ENCODE results near the gene HMGB1. TPM values are rescaled to one million over a fixed set of nuclear protein-coding genes. Genes with fewer than 3 reads are reported as not detected.

Gene HMGB1
- total and polyA plus RNA-seq, 2 of the 4 experiments (the other 2 are of a cell fraction): 185 to 276 TPM

- TF ChIP-seq MAFK (IDR thresholded peaks at IDR 0.05; ENCODE audit: low read depth, low read length): no peak
- TF ChIP-seq, protein P1, sequence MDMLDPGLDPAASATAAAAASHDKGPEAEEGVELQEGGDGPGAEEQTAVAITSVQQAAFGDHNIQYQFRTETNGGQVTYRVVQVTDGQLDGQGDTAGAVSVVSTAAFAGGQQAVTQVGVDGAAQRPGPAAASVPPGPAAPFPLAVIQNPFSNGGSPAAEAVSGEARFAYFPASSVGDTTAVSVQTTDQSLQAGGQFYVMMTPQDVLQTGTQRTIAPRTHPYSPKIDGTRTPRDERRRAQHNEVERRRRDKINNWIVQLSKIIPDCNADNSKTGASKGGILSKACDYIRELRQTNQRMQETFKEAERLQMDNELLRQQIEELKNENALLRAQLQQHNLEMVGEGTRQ (IDR thresholded peaks at IDR 0.05; ENCODE audit: low read depth, low read length): no peak
Observed at GRCh38 chr13:30481241-30481760, 15.6 kb upstream of the HMGB1 start (continued).

GRCh38 chr13:30480292-30480950 is 14.7 kb upstream of the HMGB1 start:
- ChIA-PET POLR2A (ENCODE audit: unreplicated experiment) (no interaction called here), CTCF (no interaction called here)
- TF ChIP-seq MXI1 (IDR thresholded peaks at IDR 0.05; ENCODE audit: borderline replicate concordance, low read depth, low read length) (no peak), POLR2A (IDR thresholded peaks at IDR 0.05; ENCODE audit: low read depth, low read length) (no peak), RFX5 (IDR thresholded peaks at IDR 0.05; ENCODE audit: low read depth, low read length) (no peak), CEBPB (IDR thresholded peaks at IDR 0.05; ENCODE audit: low read depth, low read length) (no peak), NFE2L2 (IDR thresholded peaks at IDR 0.05; ENCODE audit: low read depth, low read length) (no peak), ELK1 (IDR thresholded peaks at IDR 0.05; ENCODE audit: borderline replicate concordance, low read depth, low read length) (no peak), RAD21 (IDR thresholded peaks at IDR 0.05; ENCODE audit: low read length) (no peak), CTCF (conservative IDR thresholded peaks at IDR 0.05; ENCODE audit: low read depth, low read length) (no peak), CHD1 (IDR thresholded peaks at IDR 0.05; ENCODE audit: low read depth, low read length) (no peak), BHLHE40 (IDR thresholded peaks at IDR 0.05; ENCODE audit: low read depth, low read length) (no peak), SMC3 (IDR thresholded peaks at IDR 0.05; ENCODE audit: low read depth, low read length) (no peak), FOS (IDR thresholded peaks at IDR 0.05; ENCODE audit: low read depth, low read length) (no peak)
- Histone ChIP-seq H3K4me3 (ENCODE audit: insufficient read depth, low read depth, low read length) (no peak overlapping the region), H3K14ac (replicated peaks; ENCODE audit: low read depth, low read length) (no peak overlapping the region), H2AFZ (replicated peaks; ENCODE audit: low read length, poor library complexity) (no peak overlapping the region), H2BK120ac (ENCODE audit: low read depth, low read length) (no peak overlapping the region), H3K36me3 (ENCODE audit: control insufficient read depth, insufficient read depth, low read length) (no peaks in the 10 kb centered on the region), H3K56ac (ENCODE audit: extremely low read depth, insufficient read depth, low read length) (no peak overlapping the region), H2BK15ac (ENCODE audit: low read depth, low read length) (no peak overlapping the region), H3K4me2 (ENCODE audit: low read depth, low read length) (no peak overlapping the region), H3K9me1 (ENCODE audit: insufficient read depth, low read length) (no peaks in the 10 kb centered on the region), H4K5ac (ENCODE audit: low read depth, low read length) (no peak overlapping the region), H3K9ac (ENCODE audit: low read depth, low read length) (no peak overlapping the region), H3K18ac (ENCODE audit: low read depth, low read length) (no peak overlapping the region), H2BK5ac (ENCODE audit: low read depth, low read length, poor library complexity, severe bottlenecking) (no peak overlapping the region), H4K91ac (ENCODE audit: insufficient read depth, low read depth, low read length) (no peak overlapping the region), H2AK9ac (replicated peaks; ENCODE audit: low read depth, low read length, poor library complexity) (no peak overlapping the region), H3K9me3 (ENCODE audit: control insufficient read depth, insufficient read depth, low read length) (no peaks in the 10 kb centered on the region), H3K79me1 (ENCODE audit: low read depth in 1 of 2, low read length in 2 of 2) (no peaks in the 10 kb centered on the region), H4K20me1 (ENCODE audit: insufficient read depth, low read length) (no peaks in the 10 kb centered on the region), H2BK20ac (ENCODE audit: low read depth, low read length) (no peak overlapping the region), H3K23ac (ENCODE audit: low read depth, low read length) (no peak overlapping the region), H4K8ac (ENCODE audit: low read depth in 2 of 2, low read length in 2 of 2) (no peak overlapping the region), H3K27ac (ENCODE audit: insufficient read depth, low read length) (no peak overlapping the region), H3K4me1 (ENCODE audit: control insufficient read depth, insufficient read depth, low read length) (no peaks in the 10 kb centered on the region), H3K4ac (ENCODE audit: low read depth, low read length) (no peak overlapping the region), H3K27me3 (ENCODE audit: control insufficient read depth, insufficient read depth, low read length) (peaks cover 2% of the 10 kb centered on the region; the same call in 1 of the 2 replicates), H2AK5ac (ENCODE audit: low read depth, low read length) (no peak overlapping the region)
- in situ Hi-C loops (cut with MboI; ENCODE audit: low sequenced_read_pairs) (no loop called here), intact Hi-C loops (cut with micrococcal nuclease) (no loop called here), dilution Hi-C loops (cut with HindIII; ENCODE audit: low sequenced_read_pairs, unreplicated experiment) (no loop called here)
- DNase-seq: no peak
- no CpG with 5 or more reads among the region's 6 CpGs for WGBS, 2 experiments (ENCODE audit: extremely low coverage in 2 of 2, insufficient read length in 1 of 2)
- no peak for ATAC-seq (ENCODE audit: low read depth)
- BruUV-seq (replicated peaks): no TSS peak
